CD4-positive, alpha-beta T cell treated with Interleukin-17A for 4 hours (primary cell): ENCODE results near the gene RAB21.

ENCODE experiments used
- DNase-seq: peaks from one replicate; pipeline ENCODE4 v3.0.0-alpha.2; 2020; ENCODE audit warnings: mixed read lengths

RAB21 gene, protein sequence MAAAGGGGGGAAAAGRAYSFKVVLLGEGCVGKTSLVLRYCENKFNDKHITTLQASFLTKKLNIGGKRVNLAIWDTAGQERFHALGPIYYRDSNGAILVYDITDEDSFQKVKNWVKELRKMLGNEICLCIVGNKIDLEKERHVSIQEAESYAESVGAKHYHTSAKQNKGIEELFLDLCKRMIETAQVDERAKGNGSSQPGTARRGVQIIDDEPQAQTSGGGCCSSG

DNA sequence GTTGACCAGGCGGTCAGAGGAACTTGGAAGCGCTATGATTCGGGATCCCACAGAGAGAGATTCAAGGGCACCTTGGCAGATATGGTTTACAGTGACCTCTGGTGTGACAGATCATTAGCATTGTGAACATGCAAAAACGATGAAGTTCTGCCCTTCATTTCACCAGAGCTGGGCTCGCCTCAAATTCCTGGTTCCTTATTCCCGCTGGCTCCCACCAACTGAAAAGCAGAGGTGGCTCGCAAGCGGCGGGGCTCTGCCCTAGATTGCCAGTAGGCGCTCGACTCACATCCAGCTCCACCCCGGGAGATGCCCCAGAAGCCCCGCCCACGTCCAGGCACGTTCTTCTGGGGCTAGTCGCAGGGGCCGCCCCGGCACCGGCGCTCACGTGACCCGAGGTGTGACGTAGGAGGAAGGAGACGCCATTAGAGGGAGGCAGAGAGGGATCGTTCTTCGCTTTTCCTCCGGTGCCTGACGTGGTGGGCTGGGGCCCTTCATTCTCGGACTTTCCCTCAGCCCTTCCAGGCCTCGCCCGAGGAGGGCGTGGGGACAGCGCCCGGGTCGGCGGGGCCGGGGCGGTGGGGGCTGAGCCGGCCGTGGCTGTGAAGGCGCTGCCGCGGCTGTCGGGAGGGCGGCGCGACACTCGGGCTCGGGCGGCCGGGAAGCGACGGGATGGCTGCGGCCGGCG is at the start of gene RAB21:
Gene RAB21, plus strand, starts transcription at position 403 of the 685 bp plus-strand sequence. Its CDS starts 267 bp downstream, at position 670.
- DNase-seq: peak; percentile 99

DNA sequence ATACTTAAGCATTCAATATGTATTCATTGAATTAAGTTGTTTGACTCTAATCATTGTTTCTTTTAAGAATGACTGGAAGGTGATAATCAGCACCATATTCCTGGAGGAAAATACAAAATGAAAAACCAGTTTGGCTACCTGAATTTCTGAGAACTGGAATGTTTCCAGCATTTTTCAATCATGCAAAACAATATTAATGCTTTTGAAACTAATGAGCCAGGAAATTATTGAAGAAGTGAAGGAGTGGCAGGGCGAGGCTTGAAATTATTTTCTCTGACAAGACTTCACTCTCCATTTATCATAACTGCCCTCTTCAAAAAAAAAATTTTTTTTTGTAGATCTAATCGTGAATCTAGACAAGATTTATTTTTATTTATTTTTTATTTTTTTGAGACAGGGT is 49.7 kb upstream of the RAB21 start:
- DNase-seq: no peak

DNA sequence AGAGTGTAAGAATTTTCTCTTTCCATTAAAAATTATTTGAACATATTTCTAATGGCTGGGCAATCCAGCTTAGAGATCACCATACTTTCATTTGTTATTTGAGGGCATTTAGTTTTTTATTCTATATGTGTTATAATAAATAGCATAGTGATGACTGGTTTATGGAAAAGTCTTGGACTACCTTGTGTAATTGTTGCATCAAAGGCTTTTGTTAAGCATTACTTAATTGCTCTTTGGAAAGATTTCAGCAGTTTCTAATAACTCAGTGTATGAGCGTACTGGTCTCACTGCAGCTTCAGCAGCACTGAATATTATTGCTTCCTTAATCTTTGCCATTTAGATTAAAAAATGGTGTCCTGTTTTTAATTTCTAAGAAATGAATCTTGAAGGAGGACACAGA is 46.0 kb upstream of the RAB21 start:
- no peak for DNase-seq

DNA sequence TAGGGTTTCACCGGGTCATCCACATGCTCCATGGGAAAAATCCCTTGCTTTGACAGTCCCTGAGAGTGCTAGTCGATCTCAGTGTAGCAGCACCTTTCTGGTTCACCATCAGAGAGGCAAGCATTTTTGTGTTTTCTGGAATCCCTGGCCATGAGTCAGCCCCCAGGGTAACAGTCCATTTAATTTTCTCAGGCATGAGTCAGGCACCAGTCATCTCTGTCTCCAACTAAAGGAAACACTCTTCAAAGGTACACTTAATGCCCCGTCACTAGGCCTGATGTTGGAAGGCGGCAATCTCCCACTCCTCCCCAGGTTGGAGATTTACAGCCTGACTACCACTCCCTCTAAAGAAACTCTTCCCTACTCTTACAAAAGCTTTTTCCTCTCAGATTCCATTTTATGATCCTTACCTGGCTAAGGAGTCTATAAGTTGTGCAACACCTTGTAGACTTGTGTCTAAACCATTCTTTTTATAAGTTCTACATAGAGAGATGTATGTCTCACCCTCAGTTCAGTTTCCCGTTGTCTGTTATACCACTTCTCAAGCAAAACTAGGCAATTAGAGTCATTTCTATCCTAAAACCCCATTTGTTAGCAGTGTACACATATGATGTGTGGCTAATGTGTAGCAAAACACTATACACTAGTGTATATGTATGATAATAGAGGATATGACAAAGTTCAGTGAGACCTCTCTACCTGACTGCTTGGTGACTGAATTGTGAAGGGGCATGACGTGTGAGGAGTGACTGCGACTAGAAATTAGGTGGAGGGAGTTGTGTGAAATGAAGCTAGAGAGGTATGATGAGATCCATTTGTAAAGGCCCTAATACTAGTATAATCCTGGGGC is 44.2 kb upstream of the RAB21 start:
- no peak for DNase-seq

DNA sequence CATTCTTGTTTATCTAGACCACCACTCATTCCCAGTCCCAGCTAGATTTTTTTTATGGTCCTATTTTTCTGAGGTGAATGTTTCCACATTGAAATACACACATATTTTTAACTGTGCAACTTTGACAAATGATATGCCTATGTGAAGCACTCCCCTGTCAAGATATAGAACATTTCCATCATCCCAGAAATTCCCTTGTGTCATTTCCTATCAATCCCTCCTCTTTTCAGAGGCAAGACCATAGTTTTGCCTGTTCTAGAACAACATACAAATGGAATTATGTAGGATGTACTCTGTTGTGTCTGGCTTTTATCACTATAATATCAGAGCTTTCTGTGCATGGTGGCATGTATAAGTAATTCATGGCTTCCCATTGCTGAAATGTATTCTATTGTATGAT is 36.1 kb upstream of the RAB21 start:
- DNase-seq: no peak

DNA sequence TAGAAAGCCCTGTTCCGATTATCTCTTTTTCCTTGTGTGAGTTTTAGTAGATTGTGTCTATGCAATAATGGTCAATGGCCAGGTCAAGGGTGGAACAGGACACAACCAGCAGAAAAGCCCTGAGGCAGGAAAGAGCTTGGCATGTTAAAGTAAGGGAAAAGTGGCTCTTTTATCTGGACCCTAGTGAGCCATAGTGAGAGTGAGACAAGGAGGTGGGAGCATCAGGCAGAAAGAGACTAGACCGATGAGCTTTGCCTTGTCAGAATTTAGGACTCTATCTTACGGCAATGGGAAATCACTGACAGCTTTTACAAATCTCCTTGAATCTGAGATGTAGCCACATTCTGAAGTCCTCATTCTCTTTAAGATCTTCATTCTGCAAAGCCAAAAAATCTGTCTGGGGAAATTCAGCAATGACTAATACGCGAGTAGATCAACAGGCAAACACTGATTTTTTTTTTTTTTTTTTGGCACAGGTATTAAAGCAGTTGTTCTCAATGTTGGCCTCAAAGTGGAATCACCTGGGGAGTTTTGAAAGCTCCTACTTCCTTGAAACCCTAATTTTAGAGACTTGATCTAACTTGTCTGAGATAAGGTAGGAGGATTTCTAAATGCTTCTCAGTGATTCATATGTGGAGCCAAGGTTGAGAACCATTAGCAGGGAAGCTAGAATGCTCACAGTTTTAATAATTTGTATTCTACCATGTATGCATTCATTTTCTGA is 34.9 kb upstream of the RAB21 start:
- DNase-seq: no peak

DNA sequence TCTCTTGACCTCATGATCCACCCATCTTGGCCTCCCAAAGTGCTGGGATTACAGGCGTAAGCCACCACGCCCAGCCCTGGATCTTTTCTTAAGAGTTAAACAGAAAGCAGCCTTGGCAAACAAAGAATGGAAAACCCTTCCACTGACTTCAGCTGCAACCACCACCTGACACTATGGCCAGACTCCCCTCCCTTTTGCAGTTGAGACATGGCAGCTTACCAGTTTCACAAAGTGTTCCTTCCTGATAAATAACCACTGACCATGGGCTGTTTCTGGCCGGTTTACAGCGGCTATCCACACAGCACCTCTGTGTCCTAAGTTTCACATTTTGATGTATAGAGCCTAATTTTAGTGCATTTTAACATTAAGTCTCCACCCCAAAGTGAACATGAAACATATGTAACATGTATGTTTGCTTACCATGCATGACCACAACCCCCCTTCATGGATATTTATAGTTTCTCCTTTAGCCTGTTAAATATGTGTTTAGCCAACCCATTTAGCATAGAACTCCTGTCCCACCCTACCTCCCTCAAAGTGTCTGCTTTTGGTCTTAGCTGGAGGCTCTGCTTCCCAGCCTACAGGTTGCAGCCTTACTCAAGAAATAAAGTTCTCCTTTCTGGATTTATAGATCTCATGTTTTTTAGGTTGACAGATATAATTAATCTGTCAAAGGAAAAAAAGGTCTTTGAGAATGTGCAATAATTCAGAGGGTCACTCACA is 32.7 kb upstream of the RAB21 start:
- DNase-seq: no peak

DNA sequence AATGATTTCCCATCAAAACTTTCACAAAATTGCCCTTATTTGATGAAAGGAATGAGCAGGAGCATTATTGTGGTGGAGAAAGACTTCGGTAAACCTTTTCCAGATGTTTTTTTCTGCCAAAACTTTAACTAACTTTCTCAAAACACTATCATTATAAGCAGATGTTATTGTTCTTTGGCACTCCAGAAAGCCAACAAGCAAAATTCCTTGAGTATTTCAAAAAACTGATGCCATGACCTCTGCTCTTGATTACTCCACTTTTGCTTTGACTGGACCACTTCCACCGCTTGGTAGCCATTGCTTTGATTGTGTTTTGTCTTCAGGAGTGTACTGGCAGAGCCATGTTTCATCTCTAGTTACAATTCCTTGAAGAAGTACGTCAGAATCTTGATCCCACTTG is 29.7 kb upstream of the RAB21 start:
- no peak for DNase-seq

DNA sequence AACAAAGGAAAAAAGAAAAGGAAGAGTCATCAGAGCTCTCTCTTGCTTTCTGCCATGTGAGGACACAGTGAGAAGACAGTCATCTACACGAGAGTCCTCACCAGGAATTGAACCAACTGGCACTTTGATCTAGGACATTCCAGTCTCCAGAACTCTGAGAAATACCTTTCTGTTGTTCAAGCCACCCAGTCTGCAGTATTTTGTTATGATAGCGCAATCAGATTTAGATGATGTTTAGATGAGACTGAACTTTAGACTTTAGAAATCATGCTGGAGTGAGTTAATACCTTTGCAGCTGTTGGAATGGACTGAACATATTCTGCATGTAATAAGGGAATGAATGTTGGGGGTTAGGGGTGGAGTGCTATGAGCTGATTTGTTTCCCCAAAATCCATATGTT is 28.1 kb upstream of the RAB21 start:
- DNase-seq: no peak

DNA sequence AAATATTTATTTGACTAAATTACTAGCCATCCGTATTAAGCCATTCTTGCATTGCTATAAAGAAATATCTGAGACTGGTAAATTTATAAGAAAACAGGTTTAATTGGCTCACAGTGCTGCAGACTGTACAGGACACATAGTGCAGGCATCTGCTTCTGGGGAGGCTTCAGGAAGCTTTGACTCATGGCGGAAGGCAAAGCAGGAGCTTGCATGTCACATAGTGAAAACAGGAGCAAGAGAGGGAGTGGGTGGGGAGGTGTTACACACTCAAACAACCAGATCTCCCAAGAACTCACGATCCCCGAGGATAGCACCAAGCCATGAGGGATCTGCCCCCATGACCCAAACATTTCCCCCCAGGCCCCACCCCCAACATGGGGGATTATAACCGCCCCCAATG is 26.7 kb upstream of the RAB21 start:
- no peak for DNase-seq

DNA sequence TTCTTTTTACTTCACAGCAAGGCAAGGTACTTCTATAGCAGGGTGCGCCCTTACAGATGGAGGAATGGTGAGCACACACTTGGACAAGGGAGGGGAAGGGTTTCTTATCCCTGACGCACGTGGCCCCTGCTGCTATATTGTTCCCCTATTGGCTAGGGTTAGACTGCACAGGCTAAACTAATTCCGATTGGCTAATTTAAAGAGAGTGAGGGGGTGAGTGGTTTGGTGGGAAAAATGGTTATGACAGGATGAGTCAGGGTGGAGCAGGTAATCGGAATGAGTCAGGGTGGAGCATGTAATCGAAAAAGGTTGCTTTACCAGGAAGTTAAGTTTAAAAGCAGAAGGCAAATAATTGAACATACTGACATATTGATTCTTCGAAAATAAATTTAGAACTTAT is 23.7 kb upstream of the RAB21 start:
- DNase-seq: no peak

DNA sequence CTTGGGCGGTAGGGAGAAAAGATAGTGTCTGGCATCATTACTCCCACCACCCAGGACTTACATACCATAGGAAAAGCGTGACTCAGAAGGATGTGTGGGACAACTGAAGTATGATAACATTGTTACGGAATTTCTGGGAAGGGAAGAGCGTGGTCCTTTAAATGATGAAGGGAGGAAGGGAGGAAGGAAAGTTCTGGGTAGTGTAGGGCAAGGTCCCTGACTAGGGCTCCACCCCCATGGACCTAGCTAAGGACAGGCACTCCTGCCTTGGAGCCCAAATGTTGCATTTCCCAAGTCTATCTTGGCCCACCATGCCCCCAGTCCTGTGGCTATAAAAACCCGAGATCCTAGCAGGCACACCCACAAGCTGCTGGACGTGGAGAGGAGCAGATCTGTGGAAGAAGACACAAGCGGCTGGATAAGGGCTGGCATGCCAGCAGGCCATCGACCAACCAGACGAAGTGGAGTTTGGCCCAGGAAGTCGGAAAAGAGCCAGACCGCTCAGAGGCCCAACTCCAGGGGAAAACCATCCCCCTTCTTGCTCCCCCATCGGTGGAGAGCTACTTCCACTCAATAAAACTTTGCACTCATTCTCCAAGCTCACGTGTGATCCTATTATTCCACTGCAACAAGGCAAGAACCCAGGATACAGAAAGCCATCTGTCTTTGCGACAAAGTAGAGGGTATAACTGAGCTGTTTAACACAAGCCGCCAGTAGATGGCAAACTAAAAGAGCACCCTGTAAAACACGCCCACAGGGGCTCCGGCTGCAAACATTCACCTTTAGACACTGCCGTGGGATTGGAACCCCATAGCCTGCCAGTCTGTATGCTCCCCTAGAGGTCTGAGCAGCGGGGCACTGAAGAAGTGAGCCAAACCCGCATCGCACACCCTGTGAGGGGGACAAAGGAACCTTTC is 23.0 kb upstream of the RAB21 start:
- DNase-seq: no peak

DNA sequence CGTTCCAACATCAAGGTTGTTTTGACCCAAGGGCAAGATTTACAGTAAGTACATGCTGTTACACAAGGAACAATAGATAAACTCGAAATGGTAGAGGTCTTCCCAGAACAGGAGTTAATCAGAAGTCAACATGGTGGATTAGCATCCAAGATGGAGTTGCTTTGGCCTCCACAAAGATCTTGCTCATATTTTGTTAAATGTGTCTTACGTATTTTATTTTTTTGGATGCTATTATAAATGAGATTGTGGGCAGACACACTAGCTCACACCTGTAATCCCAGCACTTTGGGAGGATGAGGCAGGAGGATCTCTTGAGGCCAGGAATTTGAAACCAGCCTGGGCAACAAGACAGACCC is 22.3 kb upstream of the RAB21 start:
- DNase-seq: no peak

DNA sequence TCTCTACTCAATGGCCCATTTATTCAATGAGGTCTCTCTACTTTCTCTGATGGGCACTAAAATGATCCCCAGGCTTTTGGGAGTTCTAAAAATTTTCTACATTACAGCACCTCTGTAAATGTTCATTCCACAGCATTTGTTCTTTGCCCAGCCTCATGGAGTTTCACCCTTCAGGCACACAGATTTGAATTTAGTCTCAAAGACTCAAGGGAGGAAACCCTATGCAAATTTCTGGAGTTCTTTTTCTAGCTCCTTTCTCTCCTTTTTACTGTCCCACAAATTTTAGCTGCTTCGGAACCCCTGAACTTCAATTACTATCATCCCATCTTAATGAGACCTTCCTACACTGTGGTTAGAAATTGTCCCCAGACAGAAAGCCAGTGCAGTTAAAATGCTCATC is 17.5 kb upstream of the RAB21 start:
- no peak for DNase-seq

DNA sequence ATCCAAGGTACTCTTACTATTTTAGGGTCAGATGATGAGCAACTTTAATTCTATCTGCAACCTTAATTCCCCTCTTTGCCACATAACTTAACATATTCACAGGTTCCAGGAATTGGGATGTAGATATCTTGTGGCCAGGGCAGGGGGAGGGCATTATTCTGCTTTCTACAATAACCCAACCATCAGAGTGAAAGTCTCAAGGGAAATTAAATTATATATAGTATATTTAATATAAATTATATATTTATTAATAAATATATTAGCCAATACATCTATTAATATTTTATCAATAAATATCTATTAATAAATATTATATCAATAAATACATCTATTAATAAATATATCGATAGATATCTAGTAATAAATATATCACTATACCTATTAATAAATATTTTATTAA is 11.7 kb upstream of the RAB21 start:
- DNase-seq: no peak

DNA sequence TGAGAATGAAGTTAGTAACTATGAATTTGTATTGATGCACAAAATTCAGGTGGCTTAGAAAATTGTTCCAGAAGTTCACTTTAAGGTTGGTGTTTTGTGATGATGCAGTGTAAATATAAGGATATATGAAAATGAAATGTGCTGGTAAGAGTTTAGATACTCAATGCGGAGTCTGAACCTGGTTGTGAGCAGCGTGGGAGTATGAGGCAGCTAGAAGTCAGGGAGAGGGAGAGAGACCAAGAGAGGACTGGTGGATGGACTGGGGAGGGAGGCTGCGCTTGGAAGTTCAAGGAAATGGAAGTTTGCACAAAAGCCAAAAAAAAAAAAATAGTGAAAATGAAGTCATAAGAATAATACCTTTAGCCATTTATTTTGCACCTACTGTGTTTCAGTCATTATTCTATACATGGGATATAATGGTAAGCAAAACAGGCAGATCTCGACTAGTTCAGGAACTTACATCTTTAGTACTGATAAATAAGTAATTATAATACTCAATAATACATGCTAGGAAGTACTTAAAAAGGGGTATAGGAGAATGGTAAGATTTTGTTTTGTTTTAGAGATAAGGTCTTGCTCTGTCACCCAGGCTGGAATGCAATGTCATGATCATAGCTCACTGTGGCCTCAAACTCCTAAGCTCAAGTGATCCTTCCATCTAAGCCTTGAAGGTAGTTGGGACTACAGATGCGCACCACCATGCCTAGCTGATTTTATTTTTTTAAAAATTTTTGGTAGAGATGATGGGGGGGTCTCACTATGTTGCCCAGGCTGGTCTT is 10.0 kb upstream of the RAB21 start:
- DNase-seq: no peak

DNA sequence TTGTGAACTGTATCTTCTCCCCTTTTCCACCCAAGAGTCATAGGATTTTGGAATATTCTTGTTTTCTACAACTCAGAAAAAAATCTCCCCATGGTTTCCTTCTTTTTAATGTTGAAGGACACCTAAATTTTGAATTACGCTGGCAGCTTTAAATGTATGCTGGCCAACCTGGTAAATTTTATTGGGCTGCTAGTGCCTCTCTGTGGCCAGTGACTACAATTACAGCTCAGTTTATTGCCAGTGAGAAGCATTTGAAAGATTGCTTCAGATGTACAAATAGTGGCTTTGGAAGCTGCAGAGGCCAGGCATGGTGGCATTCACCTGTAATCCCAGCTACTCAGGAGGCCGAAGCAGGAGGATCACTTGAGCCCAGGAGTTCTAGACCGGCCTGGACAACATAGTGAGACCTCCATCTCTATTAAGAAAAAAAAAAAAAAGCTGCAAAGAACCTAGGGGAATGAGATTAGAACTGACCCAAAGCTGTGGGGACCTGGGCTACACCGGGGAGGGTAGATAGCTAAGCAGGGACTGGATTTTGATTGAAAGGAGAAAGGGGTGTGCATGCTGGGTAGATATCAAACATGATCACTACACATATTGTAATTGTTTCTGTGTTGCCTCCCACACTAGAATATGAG is 7.6 kb upstream of the RAB21 start:
- peak; percentile 67 for DNase-seq

DNA sequence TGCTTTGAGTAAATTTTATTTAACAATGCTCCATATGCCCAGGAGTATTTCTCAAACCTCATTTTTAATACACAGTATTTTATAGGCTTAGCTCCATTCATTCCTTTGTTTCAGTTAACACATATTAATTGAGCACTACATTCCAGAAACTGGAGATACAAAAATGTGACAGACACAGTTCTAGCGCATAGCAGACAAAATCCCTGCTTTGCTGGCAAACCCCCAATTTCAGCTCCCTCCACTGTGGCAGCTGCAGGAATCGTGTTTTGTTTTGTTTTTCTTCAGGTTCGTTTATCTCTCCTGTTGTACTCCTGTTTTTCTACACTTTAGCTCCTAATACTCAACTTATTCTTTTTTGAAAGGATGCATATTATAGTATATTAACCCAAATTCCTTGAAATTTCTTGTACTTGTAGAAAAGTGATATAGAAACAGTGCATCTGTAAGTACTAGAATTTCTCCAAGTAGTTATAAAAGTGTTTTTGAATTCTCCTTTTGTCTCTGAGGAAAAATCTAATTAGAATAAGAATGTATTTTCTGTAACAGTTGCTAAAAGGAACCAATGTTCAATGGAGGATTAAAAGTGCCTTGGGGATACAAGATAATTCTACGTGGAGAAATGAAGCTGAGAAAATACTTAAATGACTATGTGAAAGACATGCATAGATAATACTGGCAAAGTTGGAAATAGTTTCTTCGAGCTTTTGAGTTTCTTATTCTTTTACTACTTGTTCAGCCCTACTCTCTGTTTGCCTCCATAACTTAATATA is 6.4 kb upstream of the RAB21 start:
- DNase-seq: no peak

DNA sequence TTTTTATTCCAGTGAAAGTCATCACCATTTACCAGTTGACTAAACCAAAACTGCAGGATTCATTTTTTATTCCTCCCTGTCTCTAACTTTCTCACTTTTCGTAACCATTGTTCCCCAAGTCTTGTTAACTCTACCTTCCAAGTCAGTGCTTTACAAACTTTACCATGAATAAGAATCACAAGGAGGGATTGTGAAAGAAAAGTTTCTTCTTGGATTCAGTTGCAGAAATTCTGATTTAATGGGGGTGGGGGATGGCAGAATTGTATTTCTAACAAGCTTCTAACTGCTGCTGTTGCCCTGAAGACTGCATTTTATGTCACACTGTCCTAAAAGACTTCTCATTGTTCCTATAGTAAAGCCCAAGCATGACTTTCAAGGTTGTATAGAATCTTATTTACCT is 5.0 kb upstream of the RAB21 start:
- DNase-seq: no peak
